Hepatocyte (in vitro differentiated cells): ENCODE results near the gene CD79A. TPM values are rescaled to one million over a fixed set of nuclear protein-coding genes. Genes with fewer than 3 reads are reported as not detected.

Experiments
- DNase-seq: peaks from one replicate; pipeline ENCODE4 v3.0.0-alpha.2; 2016; ENCODE audit warnings: low spot score
- H2AFZ ChIP-seq: fragments of 200-600 bp; sonication (generic); 2 replicates; pipeline ENCODE4 v1.6.0; 2016; ENCODE audit warnings: antibody characterized with exemption, mild to moderate bottlenecking
- H3K27ac ChIP-seq: fragments of 200-600 bp; sonication (generic); 2 replicates; pipeline ENCODE4 v1.5.1; 2016; ENCODE audit warnings: mild to moderate bottlenecking
- H3K27me3 ChIP-seq: fragments of 200-600 bp; sonication (generic); 2 replicates; pipeline ENCODE4 v1.6.1; 2016
- H3K36me3 ChIP-seq: fragments of 200-600 bp; sonication (generic); replicated peaks from 2 replicates; pipeline ENCODE4 v1.5.1; 2016; ENCODE audit warnings: low read depth; ENCODE audit not compliant: insufficient read depth
- H3K4me1 ChIP-seq: fragments of 200-600 bp; sonication (generic); 2 replicates; pipeline ENCODE4 v1.5.1; 2016; ENCODE audit warnings: mild to moderate bottlenecking, moderate library complexity; ENCODE audit not compliant: insufficient read depth
- H3K4me2 ChIP-seq: fragments of 200-600 bp; sonication (generic); 2 replicates; pipeline ENCODE4 v1.6.0; 2016
- H3K4me3 ChIP-seq: fragments of 200-600 bp; sonication (generic); 2 replicates; pipeline ENCODE4 v1.5.1; 2016; ENCODE audit warnings: mild to moderate bottlenecking
- H3K79me2 ChIP-seq: fragments of 200-600 bp; sonication (generic); 2 replicates; pipeline ENCODE4 v1.6.0; 2017; ENCODE audit warnings: mild to moderate bottlenecking
- H3K9me2 ChIP-seq: fragments of 200-600 bp; sonication (generic); replicated peaks from 2 replicates; pipeline ENCODE4 v1.6.0; 2017; ENCODE audit warnings: mild to moderate bottlenecking; ENCODE audit not compliant: insufficient read depth
- H3K9me3 ChIP-seq: fragments of 200-600 bp; sonication (generic); 2 replicates; pipeline ENCODE4 v1.5.1; 2016; ENCODE audit warnings: low read depth, mild to moderate bottlenecking
- H4K20me1 ChIP-seq: fragments of 200-600 bp; sonication (generic); 2 replicates; pipeline ENCODE4 v1.6.0; 2016; ENCODE audit warnings: mild to moderate bottlenecking; ENCODE audit not compliant: insufficient read depth, poor library complexity, severe bottlenecking
- CTCF ChIP-seq: fragments of 200-600 bp; sonication (generic); IDR thresholded peaks from 2 replicates; pipeline ENCODE4 v1.5.1; 2016; ENCODE audit warnings: antibody characterized with exemption, mild to moderate bottlenecking; ENCODE audit not compliant: poor library complexity
- EZH2 ChIP-seq: fragments of 200-600 bp; sonication (generic); IDR thresholded peaks from 2 replicates; pipeline ENCODE4 v1.6.1; 2016; ENCODE audit warnings: antibody characterized with exemption, mild to moderate bottlenecking, borderline replicate concordance
- EZH2phosphoT487 ChIP-seq: fragments of 200-600 bp; sonication (generic); IDR thresholded peaks from one replicate; pipeline ENCODE4 v1.6.1; 2018; ENCODE audit warnings: antibody characterized with exemption, mild to moderate bottlenecking, low read depth, moderate library complexity; ENCODE audit not compliant: unreplicated experiment, severe bottlenecking
- WGBS: methylation state at CpG from one replicate; pipeline ENCODE4 v1.1.6; 2016; ENCODE audit warnings: low lambda C conversion rate; ENCODE audit errors: missing lambda C conversion rate; 5-methylcytosine and 5-hydroxymethylcytosine counted together
- polyA plus RNA-seq: library from polyadenylated mRNA; unstranded; fragments of >200 nt; fragmentation: Nextera tagmentation; extraction: Ambion mirVana; gene quantifications from 2 replicates; pipeline ENCODE4 v1.2.1, GENCODE V29; 2016
- total RNA-seq: library from RNA; depleted of rRNA; stranded (reverse); fragments of >200 nt; gene quantifications from 2 replicates; pipeline ENCODE4 v1.2.3, GENCODE V29; 2014

Gene CD79A
- total and polyA plus RNA-seq, 2 experiments from 2014 or later: 0.27 to 0.37 TPM

- no peaks in the 10 kb centered on the region for H3K27me3 ChIP-seq
- TF ChIP-seq CTCF (no peak), EZH2 (no peak), EZH2phosphoT487 (no peak)
- no peak overlapping the region for H3K4me2 ChIP-seq
- H3K9me2 ChIP-seq: no peaks in the 10 kb centered on the region
- H3K79me2 ChIP-seq: no peaks in the 10 kb centered on the region
- no peaks in the 10 kb centered on the region for H3K36me3 ChIP-seq
- no peak overlapping the region for H2AFZ ChIP-seq
- no peak overlapping the region for H3K27ac ChIP-seq
- WGBS: no CpG with 5 or more reads among the region's 1 CpG
- no peak overlapping the region for H3K4me3 ChIP-seq
- H3K4me1 ChIP-seq: no peaks in the 10 kb centered on the region
- DNase-seq: no peak
- no peaks in the 10 kb centered on the region for H3K9me3 ChIP-seq
- no peaks in the 10 kb centered on the region for H4K20me1 ChIP-seq
Measured at GRCh38 chr19:41896581-41896942, 19.5 kb downstream of the CD79A start.

- Histone ChIP-seq H3K79me2 (no peaks in the 10 kb centered on the region), H3K36me3 (no peaks in the 10 kb centered on the region), H3K4me1 (no peaks in the 10 kb centered on the region)
Measured at GRCh38 chr19:41897181-41897580, 20.1 kb downstream of the CD79A start.

DNA sequence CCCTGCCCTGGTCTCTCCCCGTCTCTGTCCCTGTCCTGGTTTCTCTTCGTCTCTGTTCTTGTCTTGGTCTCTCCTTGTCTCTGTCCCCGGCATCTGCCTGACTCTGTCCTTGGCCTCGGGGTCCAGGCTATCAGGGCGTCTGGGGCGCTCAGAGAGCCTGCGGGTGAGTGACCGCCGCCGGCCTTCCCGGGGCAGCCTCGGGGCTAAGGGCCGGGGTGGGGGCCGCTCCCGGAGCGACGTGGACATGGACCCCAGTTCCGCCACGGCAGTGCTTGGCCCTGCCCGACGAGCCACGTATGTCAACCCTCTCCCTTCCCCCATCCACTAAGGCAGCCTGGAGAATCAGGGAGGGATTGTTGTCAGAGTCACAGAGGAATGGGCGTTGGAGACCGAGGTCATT, 20.7 kb downstream of the CD79A start:
- no peak overlapping the region for H3K4me3 ChIP-seq
- H3K4me1 ChIP-seq: no peaks in the 10 kb centered on the region
- H3K9me3 ChIP-seq: no peaks in the 10 kb centered on the region
- H3K27me3 ChIP-seq: no peaks in the 10 kb centered on the region
- no peaks in the 10 kb centered on the region for H3K9me2 ChIP-seq
- WGBS: 95% methylated on average over 22 of the region's 24 CpGs
- no peaks in the 10 kb centered on the region for H3K79me2 ChIP-seq
- no peak for DNase-seq
- H3K4me2 ChIP-seq: no peak overlapping the region
- TF ChIP-seq EZH2phosphoT487: no peak
- no peak for TF ChIP-seq CTCF
- TF ChIP-seq EZH2: no peak
- H4K20me1 ChIP-seq: no peaks in the 10 kb centered on the region
- no peak overlapping the region for H2AFZ ChIP-seq
- no peaks in the 10 kb centered on the region for H3K36me3 ChIP-seq
- H3K27ac ChIP-seq: no peak overlapping the region

More at GRCh38 chr19:41897181-41897580, 20.1 kb downstream of the CD79A start:
- Histone ChIP-seq H3K27me3 (no peaks in the 10 kb centered on the region), H3K4me2 (no peak overlapping the region), H2AFZ (no peak overlapping the region), H3K27ac (no peak overlapping the region), H3K9me3 (no peaks in the 10 kb centered on the region), H3K4me3 (no peak overlapping the region), H4K20me1 (no peaks in the 10 kb centered on the region), H3K9me2 (no peaks in the 10 kb centered on the region)
- TF ChIP-seq EZH2phosphoT487 (no peak), CTCF (no peak), EZH2 (no peak)
- DNase-seq: no peak
- 82% methylated on average over 3 of the region's 3 CpGs for WGBS

- Histone ChIP-seq H3K4me2 (no peak overlapping the region), H3K9me2 (no peaks in the 10 kb centered on the region), H3K79me2 (no peaks in the 10 kb centered on the region), H3K9me3 (no peaks in the 10 kb centered on the region), H3K27me3 (no peaks in the 10 kb centered on the region), H3K4me1 (no peaks in the 10 kb centered on the region), H3K36me3 (no peaks in the 10 kb centered on the region), H4K20me1 (no peaks in the 10 kb centered on the region), H3K4me3 (no peak overlapping the region), H3K27ac (no peak overlapping the region), H2AFZ (no peak overlapping the region)
- no peak for TF ChIP-seq CTCF
- TF ChIP-seq EZH2phosphoT487: no peak
- no peak for TF ChIP-seq EZH2
- 98% methylated on average over 15 of the region's 15 CpGs for WGBS
- DNase-seq: no peak
Measured at GRCh38 chr19:41898235-41898634, 21.2 kb downstream of the CD79A start.
